Panc1 (cell line): ENCODE results near the gene MOCS1.

Experiments
- CTCF ChIP-seq: fragments of 450-650 bp; IDR thresholded peaks from 2 replicates; pipeline ENCODE4 v1.5.1; 2017; ENCODE audit warnings: mild to moderate bottlenecking
- POLR2AphosphoS5 ChIP-seq: IDR thresholded peaks from 2 replicates; pipeline ENCODE4 v1.6.1; 2012; ENCODE audit warnings: mild to moderate bottlenecking, low read depth, low read length, moderate library complexity
- REST ChIP-seq, 2 experiments: IDR thresholded peaks; 2 replicates each; pipeline ENCODE4 v1.6.1; 2011 to 2012; ENCODE audit warnings: low read depth in 2 of 2, control low read depth in 1 of 2, low read length in 1 of 2, mild to moderate bottlenecking in 1 of 2, moderate library complexity in 1 of 2; ENCODE audit not compliant: insufficient read depth in 1 of 2
- SIN3A ChIP-seq: IDR thresholded peaks from 2 replicates; pipeline ENCODE4 v1.6.1; 2012; ENCODE audit warnings: low read depth, mild to moderate bottlenecking, low read length, moderate library complexity, borderline replicate concordance; ENCODE audit not compliant: insufficient read depth
- TCF7L2 ChIP-seq: IDR thresholded peaks from 2 replicates; pipeline ENCODE4 v1.6.1; 2011; ENCODE audit warnings: mild to moderate bottlenecking, low read depth, low read length, inconsistent platforms

DNA sequence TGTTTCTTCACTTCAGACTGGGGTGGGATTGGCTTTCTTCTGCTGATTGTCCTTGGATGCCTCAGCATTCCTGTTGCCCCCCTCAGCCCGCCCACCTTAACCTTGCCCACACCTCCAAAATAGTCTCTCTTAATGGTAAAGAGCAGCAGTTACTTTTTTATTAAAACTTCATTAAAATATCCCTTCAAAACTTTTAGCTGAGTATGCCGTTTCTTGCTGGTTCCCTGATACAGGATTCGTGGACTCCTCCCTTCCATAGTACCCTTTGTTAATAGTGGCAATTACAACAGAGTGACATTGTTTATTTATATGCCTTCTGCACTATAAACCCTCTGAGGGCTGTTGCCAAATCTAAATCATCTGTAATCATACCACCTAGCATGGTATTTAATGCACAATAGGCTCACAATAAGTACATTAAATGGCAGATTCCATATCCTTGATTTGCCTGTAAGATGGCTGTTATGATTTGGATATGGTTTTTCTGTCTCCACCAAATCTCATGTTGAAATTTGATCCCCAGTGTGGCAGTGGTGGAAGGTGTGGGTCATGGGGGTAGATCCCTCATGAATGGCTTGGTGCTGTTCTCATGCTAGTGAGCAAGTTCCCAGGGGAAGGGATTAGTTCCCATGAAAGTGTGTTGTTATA, 3.5 kb upstream of the MOCS1 start:
- TF ChIP-seq CTCF (no peak), SIN3A (no peak), REST (IDR thresholded peaks at IDR 0.05; ENCODE audit: insufficient read depth in 1 of 2, low read depth in 2 of 2, low read length in 1 of 2) (no peak), POLR2AphosphoS5 (no peak), TCF7L2 (no peak)
